ENCODE measurements around the gene BEND7.

- TF ChIP-seq CTCF (IDR thresholded peaks at IDR 0.05): no peak
- no peak for TF ChIP-seq POLR2A (IDR thresholded peaks at IDR 0.05)
- no peak for TF ChIP-seq EP300 (IDR thresholded peaks at IDR 0.05)
- no peak for TF ChIP-seq POLR2AphosphoS5 (IDR thresholded peaks at IDR 0.05)
These were observed 54.8 kb downstream of the BEND7 start for GRCh38 chr10:13473986-13474385.
